Esophagus (tissue), 2 donors: ENCODE measurements around the gene KITLG. TPM values are rescaled to one million over a fixed set of nuclear protein-coding genes. Genes with fewer than 3 reads are reported as not detected.
"Not testable (repeated sequence)": the region's sequence is repeated elsewhere in the genome, so short reads cannot be mapped to it uniquely, and the experiment has no call there.

Experiments used
- H3K27ac ChIP-seq, 2 donors: one replicate each; pipeline ENCODE4 v1.5.1; 2013; ENCODE audit warnings: low read depth in 2 of 2, mild to moderate bottlenecking in 2 of 2, inconsistent platforms in 1 of 2, low read length in 1 of 2, moderate library complexity in 1 of 2
- H3K27me3 ChIP-seq, 2 donors: one replicate each; pipeline ENCODE4 v1.6.1; 2013; ENCODE audit warnings: low read length in 2 of 2, control low read depth in 1 of 2, mild to moderate bottlenecking in 1 of 2; ENCODE audit not compliant: insufficient read depth in 2 of 2, control insufficient read depth in 1 of 2
- H3K36me3 ChIP-seq, 2 donors: one replicate each; pipeline ENCODE4 v1.6.1; 2013; ENCODE audit warnings: low read length in 1 of 2; ENCODE audit not compliant: control insufficient read depth in 2 of 2, insufficient read depth in 2 of 2
- H3K4me1 ChIP-seq, 2 donors: one replicate each; pipeline ENCODE4 v1.6.1; 2013; ENCODE audit warnings: low read length in 1 of 2; ENCODE audit not compliant: control insufficient read depth in 2 of 2, insufficient read depth in 2 of 2
- H3K4me3 ChIP-seq, 2 donors: one replicate each; pipeline ENCODE4 v1.5.1; 2013; ENCODE audit warnings: low read length in 2 of 2, mild to moderate bottlenecking in 2 of 2, low read depth in 1 of 2, moderate library complexity in 1 of 2
- H3K9me3 ChIP-seq, 2 donors: one replicate each; pipeline ENCODE4 v1.6.1; 2013; ENCODE audit warnings: mild to moderate bottlenecking in 2 of 2, low read depth in 1 of 2, low read length in 1 of 2, moderate library complexity in 1 of 2; ENCODE audit not compliant: control insufficient read depth in 2 of 2, insufficient read depth in 1 of 2
- WGBS, 2 donors: extraction: QIAGEN DNeasy Blood & Tissue Kit; methylation state at CpG; one replicate each; pipeline ENCODE4 v1.1.7; 2013; 5-methylcytosine and 5-hydroxymethylcytosine counted together
- polyA plus RNA-seq, 2 donors: library from polyadenylated mRNA; stranded (reverse); fragments of 200-250 nt; gene quantifications; one replicate each; pipeline ENCODE4 v1.2.3, GENCODE V29; 2013
- donor health status: healthy with polysubstance abuse.
- donor health status: Bipolar disorder and iron deficiency.

The KITLG gene
- polyA plus RNA-seq, 2 donors, result 6.2 to 7.7 TPM

GRCh38 chr12:88549929-88550328 lies 30.3 kb downstream of the KITLG start:
- Histone ChIP-seq H3K9me3 (no peaks in the 10 kb centered on the region), H3K36me3 (no peaks in the 10 kb centered on the region), H3K4me1 (no peaks in the 10 kb centered on the region), H3K27me3 (no peaks in the 10 kb centered on the region), H3K4me3 (no peak overlapping the region), H3K27ac (no peak overlapping the region)
- WGBS, 2 donors, result 0 to 1% methylated on average over 1 of the region's 1 CpG

GRCh38 chr12:88547949-88548348 lies 32.3 kb downstream of the KITLG start:
- H3K9me3 ChIP-seq, H3K4me1 ChIP-seq, H3K4me3 ChIP-seq, H3K27me3 ChIP-seq, H3K27ac ChIP-seq, H3K36me3 ChIP-seq: not testable (repeated sequence)
- 92 to 95% methylated on average over 7 of the region's 7 CpGs for WGBS, 2 donors

GRCh38 chr12:88546853-88547252 lies 33.4 kb downstream of the KITLG start:
- WGBS, 2 donors, result 15 to 20% methylated on average over 2 of the region's 2 CpGs
- Histone ChIP-seq H3K4me3 (no peak overlapping the region), H3K36me3 (no peaks in the 10 kb centered on the region), H3K4me1 (no peaks in the 10 kb centered on the region), H3K9me3 (no peaks in the 10 kb centered on the region), H3K27me3 (no peaks in the 10 kb centered on the region), H3K27ac (no peak overlapping the region)

- Histone ChIP-seq H3K4me1 (no peaks in the 10 kb centered on the region), H3K27me3 (no peaks in the 10 kb centered on the region), H3K9me3 (no peaks in the 10 kb centered on the region), H3K36me3 (no peaks in the 10 kb centered on the region), H3K4me3 (no peak overlapping the region), H3K27ac (no peak overlapping the region)
- 41 to 54% methylated on average over 2 of the region's 2 CpGs for WGBS, 2 donors
These were observed 34.0 kb downstream of the KITLG start for GRCh38 chr12:88546226-88546625.

- H3K36me3 ChIP-seq, result no peaks in the 10 kb centered on the region
- no peaks in the 10 kb centered on the region for H3K4me1 ChIP-seq
- no peaks in the 10 kb centered on the region for H3K9me3 ChIP-seq
- H3K27ac ChIP-seq, result no peak overlapping the region
- no peaks in the 10 kb centered on the region for H3K27me3 ChIP-seq
- no peak overlapping the region for H3K4me3 ChIP-seq
- 66 to 78% methylated on average over 10 of the region's 10 CpGs for WGBS, 2 donors
These were observed 35.0 kb downstream of the KITLG start for GRCh38 chr12:88544991-88545980.

- 0% methylated on average over 1 of the region's 1 CpG for WGBS, 2 donors
- Histone ChIP-seq H3K36me3 (no peaks in the 10 kb centered on the region), H3K27ac (no peak overlapping the region), H3K4me3 (no peak overlapping the region), H3K27me3 (no peaks in the 10 kb centered on the region), H3K4me1 (peaks cover 0 to 4% of the 10 kb centered on the region in 2 donors), H3K9me3 (no peaks in the 10 kb centered on the region)
These were observed 40.4 kb downstream of the KITLG start for GRCh38 chr12:88539893-88540292.

GRCh38 chr12:88538697-88539096 lies 41.6 kb downstream of the KITLG start:
- 60 to 72% methylated on average over 2 of the region's 2 CpGs for WGBS, 2 donors
- H3K27ac ChIP-seq, result no peak overlapping the region
- H3K4me3 ChIP-seq, result no peak overlapping the region
- H3K4me1 ChIP-seq, result peaks cover 0 to 4% of the 10 kb centered on the region in 2 donors
- no peaks in the 10 kb centered on the region for H3K36me3 ChIP-seq
- H3K27me3 ChIP-seq, result no peaks in the 10 kb centered on the region
- H3K9me3 ChIP-seq, result no peaks in the 10 kb centered on the region

- no peaks in the 10 kb centered on the region for H3K27me3 ChIP-seq
- WGBS, 2 donors, result 80 to 95% methylated on average over 1 of the region's 1 CpG
- H3K36me3 ChIP-seq, result no peaks in the 10 kb centered on the region
- no peak overlapping the region for H3K4me3 ChIP-seq
- peaks cover 0 to 4% of the 10 kb centered on the region in 2 donors for H3K4me1 ChIP-seq
- no peaks in the 10 kb centered on the region for H3K9me3 ChIP-seq
- H3K27ac ChIP-seq, result no peak overlapping the region
These were observed 42.0 kb downstream of the KITLG start for GRCh38 chr12:88538250-88538649.

GRCh38 chr12:88530868-88531267 lies 49.4 kb downstream of the KITLG start:
- no peak overlapping the region for H3K4me3 ChIP-seq
- no peaks in the 10 kb centered on the region for H3K9me3 ChIP-seq
- no peaks in the 10 kb centered on the region for H3K27me3 ChIP-seq
- H3K4me1 ChIP-seq, result no peaks in the 10 kb centered on the region
- 47 to 63% methylated on average over 1 of the region's 1 CpG for WGBS, 2 donors
- H3K36me3 ChIP-seq, result peaks cover 0 to 1% of the 10 kb centered on the region in 2 donors
- no peak overlapping the region for H3K27ac ChIP-seq
